Measurements from ENCODE around the gene NXT1.

GRCh38 chr20:23317081-23317480 is 33.5 kb upstream of the NXT1 start:
- TF ChIP-seq, protein P1, sequence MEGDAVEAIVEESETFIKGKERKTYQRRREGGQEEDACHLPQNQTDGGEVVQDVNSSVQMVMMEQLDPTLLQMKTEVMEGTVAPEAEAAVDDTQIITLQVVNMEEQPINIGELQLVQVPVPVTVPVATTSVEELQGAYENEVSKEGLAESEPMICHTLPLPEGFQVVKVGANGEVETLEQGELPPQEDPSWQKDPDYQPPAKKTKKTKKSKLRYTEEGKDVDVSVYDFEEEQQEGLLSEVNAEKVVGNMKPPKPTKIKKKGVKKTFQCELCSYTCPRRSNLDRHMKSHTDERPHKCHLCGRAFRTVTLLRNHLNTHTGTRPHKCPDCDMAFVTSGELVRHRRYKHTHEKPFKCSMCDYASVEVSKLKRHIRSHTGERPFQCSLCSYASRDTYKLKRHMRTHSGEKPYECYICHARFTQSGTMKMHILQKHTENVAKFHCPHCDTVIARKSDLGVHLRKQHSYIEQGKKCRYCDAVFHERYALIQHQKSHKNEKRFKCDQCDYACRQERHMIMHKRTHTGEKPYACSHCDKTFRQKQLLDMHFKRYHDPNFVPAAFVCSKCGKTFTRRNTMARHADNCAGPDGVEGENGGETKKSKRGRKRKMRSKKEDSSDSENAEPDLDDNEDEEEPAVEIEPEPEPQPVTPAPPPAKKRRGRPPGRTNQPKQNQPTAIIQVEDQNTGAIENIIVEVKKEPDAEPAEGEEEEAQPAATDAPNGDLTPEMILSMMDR (conservative IDR thresholded peaks at IDR 0.05; ENCODE audit: low read length), result no peak
- TF ChIP-seq EZH2phosphoT487 (IDR thresholded peaks at IDR 0.05; ENCODE audit: borderline replicate concordance, low read depth, low read length), result no peak
